ENCODE measurements around the gene SPOCD1. TPM values are rescaled to one million over a fixed set of nuclear protein-coding genes. Genes with fewer than 3 reads are reported as not detected.

Gene SPOCD1
- total RNA-seq, 1 donor from 2014 or later = 28.0 TPM

DNA sequence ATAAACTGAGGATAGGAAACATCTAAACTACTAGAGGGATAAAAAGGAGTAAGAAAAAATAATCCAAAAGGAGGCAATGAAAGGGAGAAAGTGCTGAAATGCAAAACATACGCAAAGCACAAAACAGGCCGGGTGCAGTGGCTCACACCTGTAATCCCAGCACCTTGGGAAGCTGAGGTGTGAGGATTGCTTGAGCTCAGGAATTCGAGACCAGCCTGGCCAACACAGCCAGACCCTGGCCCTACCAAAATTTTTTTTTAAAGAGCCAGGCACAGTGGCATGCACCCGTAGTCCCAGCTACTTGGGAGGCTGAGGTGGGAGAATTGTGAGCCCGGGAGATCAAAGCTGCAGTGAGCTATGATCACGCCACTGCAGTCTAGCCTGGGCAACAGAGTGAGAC lies 10.5 kb downstream of the SPOCD1 start:
- H3K27me3 ChIP-seq (ENCODE audit: insufficient read depth, low read length) = no peaks in the 10 kb centered on the region
- H2AFZ ChIP-seq (ENCODE audit: low read depth, low read length) = no peak overlapping the region
- Mint-ChIP-seq H3K27me3 (ENCODE audit: low read depth, unreplicated experiment) (no peaks in the 10 kb centered on the region), H3K9me3 (ENCODE audit: unreplicated experiment) (no peaks in the 10 kb centered on the region), H3K27ac (ENCODE audit: unreplicated experiment) (no peak overlapping the region), H3K4me1 (ENCODE audit: low read depth, unreplicated experiment) (no peaks in the 10 kb centered on the region), H3K36me3 (ENCODE audit: low read depth, unreplicated experiment) (no peaks in the 10 kb centered on the region), H3K4me3 (ENCODE audit: unreplicated experiment) (no peak overlapping the region)
- no peaks in the 10 kb centered on the region for H3K9me3 ChIP-seq (ENCODE audit: insufficient read depth, low read depth, low read length)
- H3K27ac ChIP-seq (ENCODE audit: low read depth, low read length) = no peak overlapping the region
- no peak for FAIRE-seq
- no peaks in the 10 kb centered on the region for H3K36me3 ChIP-seq (ENCODE audit: insufficient read depth, low read length)
- H3K4me3 ChIP-seq (ENCODE audit: insufficient read depth, low read depth, low read length) = no peak overlapping the region
- H3K79me2 ChIP-seq (ENCODE audit: insufficient read depth, low read length) = no peaks in the 10 kb centered on the region
- DNase-seq (ENCODE audit: low read depth) = no peak
- no peaks in the 10 kb centered on the region for H4K20me1 ChIP-seq (ENCODE audit: insufficient read depth, low read length)
- no peaks in the 10 kb centered on the region for H3K4me1 ChIP-seq (ENCODE audit: insufficient read depth, low read length)
- H3K9ac ChIP-seq (ENCODE audit: low read length) = no peak overlapping the region
- TF ChIP-seq, protein P1, sequence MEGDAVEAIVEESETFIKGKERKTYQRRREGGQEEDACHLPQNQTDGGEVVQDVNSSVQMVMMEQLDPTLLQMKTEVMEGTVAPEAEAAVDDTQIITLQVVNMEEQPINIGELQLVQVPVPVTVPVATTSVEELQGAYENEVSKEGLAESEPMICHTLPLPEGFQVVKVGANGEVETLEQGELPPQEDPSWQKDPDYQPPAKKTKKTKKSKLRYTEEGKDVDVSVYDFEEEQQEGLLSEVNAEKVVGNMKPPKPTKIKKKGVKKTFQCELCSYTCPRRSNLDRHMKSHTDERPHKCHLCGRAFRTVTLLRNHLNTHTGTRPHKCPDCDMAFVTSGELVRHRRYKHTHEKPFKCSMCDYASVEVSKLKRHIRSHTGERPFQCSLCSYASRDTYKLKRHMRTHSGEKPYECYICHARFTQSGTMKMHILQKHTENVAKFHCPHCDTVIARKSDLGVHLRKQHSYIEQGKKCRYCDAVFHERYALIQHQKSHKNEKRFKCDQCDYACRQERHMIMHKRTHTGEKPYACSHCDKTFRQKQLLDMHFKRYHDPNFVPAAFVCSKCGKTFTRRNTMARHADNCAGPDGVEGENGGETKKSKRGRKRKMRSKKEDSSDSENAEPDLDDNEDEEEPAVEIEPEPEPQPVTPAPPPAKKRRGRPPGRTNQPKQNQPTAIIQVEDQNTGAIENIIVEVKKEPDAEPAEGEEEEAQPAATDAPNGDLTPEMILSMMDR (IDR thresholded peaks at IDR 0.05; ENCODE audit: insufficient read depth, low read depth, low read length) = no peak
- H3K4me2 ChIP-seq (ENCODE audit: low read length) = no peak overlapping the region

DNA sequence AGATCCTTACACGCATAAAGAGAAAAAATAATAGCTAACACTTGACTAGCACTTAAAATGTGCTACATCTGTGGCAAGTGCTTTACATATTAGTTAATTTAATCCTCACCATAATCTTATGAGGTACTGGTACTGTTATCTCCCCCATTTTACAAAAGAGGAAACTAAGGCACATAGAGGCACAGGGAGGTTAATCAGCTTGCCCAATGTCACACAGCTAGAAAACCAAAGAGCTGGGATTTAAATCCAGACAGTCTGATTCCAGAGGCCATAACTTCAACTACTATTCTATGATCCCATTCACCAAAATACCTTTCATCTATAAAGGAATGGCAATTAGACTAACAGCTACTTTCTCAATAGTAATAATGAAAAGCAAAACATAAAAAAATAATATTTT lies 11.7 kb downstream of the SPOCD1 start:
- no peaks in the 10 kb centered on the region for H3K36me3 Mint-ChIP-seq (ENCODE audit: low read depth, unreplicated experiment)
- peaks cover under 1% of the 10 kb centered on the region for H3K4me1 Mint-ChIP-seq (ENCODE audit: low read depth, unreplicated experiment)
- no peaks in the 10 kb centered on the region for H4K20me1 ChIP-seq (ENCODE audit: insufficient read depth, low read length)
- no peaks in the 10 kb centered on the region for H3K9me3 ChIP-seq (ENCODE audit: insufficient read depth, low read depth, low read length)
- H2AFZ ChIP-seq (ENCODE audit: low read depth, low read length) = no peak overlapping the region
- TF ChIP-seq EZH2 (IDR thresholded peaks at IDR 0.05; ENCODE audit: insufficient read depth, low read length) = no peak
- TF ChIP-seq, protein P1 (IDR thresholded peaks at IDR 0.05; ENCODE audit: insufficient read depth, low read depth, low read length) = no peak
- H3K27ac ChIP-seq (ENCODE audit: low read depth, low read length) = no peak overlapping the region
- H3K79me2 ChIP-seq (ENCODE audit: insufficient read depth, low read length) = no peaks in the 10 kb centered on the region
- FAIRE-seq = no peak
- no peak overlapping the region for H3K27ac Mint-ChIP-seq (ENCODE audit: unreplicated experiment)
- no peaks in the 10 kb centered on the region for H3K36me3 ChIP-seq (ENCODE audit: insufficient read depth, low read length)
- H3K4me1 ChIP-seq (ENCODE audit: insufficient read depth, low read length) = peaks cover 7% of the 10 kb centered on the region
- no peak for DNase-seq (ENCODE audit: low read depth)
- H3K27me3 ChIP-seq (ENCODE audit: insufficient read depth, low read length) = no peaks in the 10 kb centered on the region
- no peak overlapping the region for H3K4me2 ChIP-seq (ENCODE audit: low read length)
- no peaks in the 10 kb centered on the region for H3K27me3 Mint-ChIP-seq (ENCODE audit: low read depth, unreplicated experiment)
- no peak overlapping the region for H3K4me3 ChIP-seq (ENCODE audit: insufficient read depth, low read depth, low read length)
- H3K9me3 Mint-ChIP-seq (ENCODE audit: unreplicated experiment) = no peaks in the 10 kb centered on the region
- no peak overlapping the region for H3K9ac ChIP-seq (ENCODE audit: low read length)
- no peak overlapping the region for H3K4me3 Mint-ChIP-seq (ENCODE audit: unreplicated experiment)

DNA sequence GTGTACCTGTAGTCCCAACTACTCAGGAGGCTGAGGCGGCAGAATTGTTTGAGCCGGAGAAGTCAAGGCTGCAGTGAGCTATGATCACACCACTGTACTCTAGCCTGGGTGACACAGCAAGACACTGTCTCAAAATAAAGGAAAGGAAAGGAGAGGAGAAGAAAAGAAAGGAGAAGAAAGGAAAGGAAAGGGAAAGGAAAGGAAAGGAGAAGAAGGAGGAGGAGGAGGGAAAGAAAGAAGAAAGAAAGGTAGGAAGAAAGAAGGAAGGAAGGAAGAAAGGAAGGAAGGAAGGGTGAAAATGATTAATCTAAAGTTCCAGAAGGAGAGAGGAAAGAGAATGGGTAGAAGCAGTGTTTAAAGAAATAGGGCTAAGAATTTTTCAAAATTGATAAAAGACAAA lies 12.2 kb downstream of the SPOCD1 start:
- Mint-ChIP-seq H3K27ac (ENCODE audit: unreplicated experiment) (no peak overlapping the region), H3K36me3 (ENCODE audit: low read depth, unreplicated experiment) (no peaks in the 10 kb centered on the region), H3K9me3 (ENCODE audit: unreplicated experiment) (no peaks in the 10 kb centered on the region), H3K4me1 (ENCODE audit: low read depth, unreplicated experiment) (peaks cover 5% of the 10 kb centered on the region), H3K4me3 (ENCODE audit: unreplicated experiment) (no peak overlapping the region), H3K27me3 (ENCODE audit: low read depth, unreplicated experiment) (no peaks in the 10 kb centered on the region)
- Histone ChIP-seq H3K9ac (ENCODE audit: low read length) (no peak overlapping the region), H4K20me1 (ENCODE audit: insufficient read depth, low read length) (no peaks in the 10 kb centered on the region), H3K27me3 (ENCODE audit: insufficient read depth, low read length) (no peaks in the 10 kb centered on the region), H3K4me2 (ENCODE audit: low read length) (no peak overlapping the region), H3K36me3 (ENCODE audit: insufficient read depth, low read length) (no peaks in the 10 kb centered on the region), H3K9me3 (ENCODE audit: insufficient read depth, low read depth, low read length) (no peaks in the 10 kb centered on the region), H3K79me2 (ENCODE audit: insufficient read depth, low read length) (peaks cover under 1% of the 10 kb centered on the region), H2AFZ (ENCODE audit: low read depth, low read length) (no peak overlapping the region), H3K27ac (ENCODE audit: low read depth, low read length) (no peak overlapping the region), H3K4me3 (ENCODE audit: insufficient read depth, low read depth, low read length) (no peak overlapping the region), H3K4me1 (ENCODE audit: insufficient read depth, low read length) (peaks cover 11% of the 10 kb centered on the region)
- FAIRE-seq = no peak
- DNase-seq (ENCODE audit: low read depth) = no peak
- TF ChIP-seq EZH2 (IDR thresholded peaks at IDR 0.05; ENCODE audit: insufficient read depth, low read length) = no peak
- TF ChIP-seq, protein P1 (IDR thresholded peaks at IDR 0.05; ENCODE audit: insufficient read depth, low read depth, low read length) = no peak
